ENCODE data around the gene ATP2C1.

GRCh38 chr3:130876594-130876993 is 17.3 kb upstream of the ATP2C1 start:
- no peak for TF ChIP-seq CTCF (conservative IDR thresholded peaks at IDR 0.05; ENCODE audit: low read depth, low read length)
- no peak for TF ChIP-seq EZH2phosphoT487 (IDR thresholded peaks at IDR 0.05; ENCODE audit: borderline replicate concordance, low read length)

All from PC-3 (cell line).